ENCODE results near the gene TFEB. TPM values are rescaled to one million over a fixed set of nuclear protein-coding genes. Genes with fewer than 3 reads are reported as not detected.

Gene TFEB
- total RNA-seq, 4 donors from 2014 or later, result 19.0 to 23.3 (median 21.6) TPM

DNA sequence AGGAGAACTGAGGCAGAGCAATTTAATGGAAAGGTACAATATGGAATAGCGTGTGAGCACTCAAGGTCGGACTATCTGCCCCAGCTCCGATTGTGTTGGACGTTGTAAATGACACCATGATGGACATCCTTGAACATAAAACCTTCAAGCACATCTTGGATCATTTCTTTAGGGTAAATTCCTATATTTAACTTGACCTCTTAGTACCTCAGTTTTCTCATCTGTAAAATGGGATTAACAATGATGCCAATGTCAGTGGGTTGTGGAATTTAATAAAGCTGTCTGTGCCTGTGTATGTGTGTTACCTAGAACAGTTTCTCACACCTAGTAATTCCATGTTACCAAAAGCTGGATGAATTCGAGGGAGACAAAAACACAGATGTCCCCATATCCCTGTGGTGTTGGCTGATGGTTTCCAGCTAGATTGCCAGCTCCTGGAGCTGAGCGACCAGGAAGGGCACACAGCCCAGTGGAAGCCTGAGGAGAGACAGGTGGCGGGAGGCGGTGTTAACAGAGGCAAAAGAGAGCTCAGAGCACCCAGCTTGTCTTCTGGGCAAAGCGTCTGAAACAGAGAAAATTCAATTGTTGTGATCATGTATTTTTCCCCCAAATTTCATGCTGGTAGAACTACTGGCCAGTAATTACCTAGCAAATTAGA is 64.6 kb downstream of the TFEB start:
- peaks cover 3% of the 10 kb centered on the region for H3K27me3 ChIP-seq
- TF ChIP-seq POLR2A (IDR thresholded peaks at IDR 0.05) (no peak), EP300 (IDR thresholded peaks at IDR 0.05) (no peak), POLR2AphosphoS5 (IDR thresholded peaks at IDR 0.05) (no peak)
- TF ChIP-seq, protein P1, sequence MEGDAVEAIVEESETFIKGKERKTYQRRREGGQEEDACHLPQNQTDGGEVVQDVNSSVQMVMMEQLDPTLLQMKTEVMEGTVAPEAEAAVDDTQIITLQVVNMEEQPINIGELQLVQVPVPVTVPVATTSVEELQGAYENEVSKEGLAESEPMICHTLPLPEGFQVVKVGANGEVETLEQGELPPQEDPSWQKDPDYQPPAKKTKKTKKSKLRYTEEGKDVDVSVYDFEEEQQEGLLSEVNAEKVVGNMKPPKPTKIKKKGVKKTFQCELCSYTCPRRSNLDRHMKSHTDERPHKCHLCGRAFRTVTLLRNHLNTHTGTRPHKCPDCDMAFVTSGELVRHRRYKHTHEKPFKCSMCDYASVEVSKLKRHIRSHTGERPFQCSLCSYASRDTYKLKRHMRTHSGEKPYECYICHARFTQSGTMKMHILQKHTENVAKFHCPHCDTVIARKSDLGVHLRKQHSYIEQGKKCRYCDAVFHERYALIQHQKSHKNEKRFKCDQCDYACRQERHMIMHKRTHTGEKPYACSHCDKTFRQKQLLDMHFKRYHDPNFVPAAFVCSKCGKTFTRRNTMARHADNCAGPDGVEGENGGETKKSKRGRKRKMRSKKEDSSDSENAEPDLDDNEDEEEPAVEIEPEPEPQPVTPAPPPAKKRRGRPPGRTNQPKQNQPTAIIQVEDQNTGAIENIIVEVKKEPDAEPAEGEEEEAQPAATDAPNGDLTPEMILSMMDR (IDR thresholded peaks at IDR 0.05), result no peak
- 77% methylated on average over 9 of the region's 9 CpGs for WGBS
- H3K27ac ChIP-seq, result no peak overlapping the region
- no peak for DNase-seq (ENCODE audit: low spot score in 2 of 2)
- H3K36me3 ChIP-seq, result no peaks in the 10 kb centered on the region
- H3K4me1 ChIP-seq, result no peaks in the 10 kb centered on the region
- no peaks in the 10 kb centered on the region for H3K9me3 ChIP-seq
- H3K4me3 ChIP-seq, result no peak overlapping the region

DNA sequence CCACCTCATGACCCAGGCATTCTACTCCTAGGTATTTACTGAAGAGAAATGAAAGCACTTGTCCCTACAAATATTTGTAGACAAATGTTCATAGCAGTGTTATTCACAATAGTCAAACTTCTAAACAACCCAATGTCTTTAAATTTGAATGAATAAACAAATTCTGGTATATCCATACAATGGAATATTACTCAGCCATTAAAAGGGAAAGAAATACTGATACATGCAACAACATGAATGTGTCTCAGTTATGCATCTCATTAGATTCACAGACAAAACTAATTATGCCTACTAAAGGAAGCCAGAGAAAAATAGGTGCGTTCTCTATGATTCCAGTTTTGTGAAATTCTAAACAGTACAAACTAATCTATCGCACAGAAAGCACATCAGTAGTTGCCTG is 66.4 kb downstream of the TFEB start:
- no peak for TF ChIP-seq POLR2A (IDR thresholded peaks at IDR 0.05)
- TF ChIP-seq POLR2AphosphoS5 (IDR thresholded peaks at IDR 0.05), result no peak
- TF ChIP-seq, protein P1 (IDR thresholded peaks at IDR 0.05), result no peak
- no peak for TF ChIP-seq EP300 (IDR thresholded peaks at IDR 0.05)
- no peak for DNase-seq (ENCODE audit: low spot score in 2 of 2)
- WGBS, result 94% methylated on average over 2 of the region's 2 CpGs
- H3K27ac ChIP-seq, result no peak overlapping the region
- no peaks in the 10 kb centered on the region for H3K9me3 ChIP-seq
- peaks cover 3% of the 10 kb centered on the region for H3K27me3 ChIP-seq
- H3K36me3 ChIP-seq, result no peaks in the 10 kb centered on the region
- H3K4me1 ChIP-seq, result no peaks in the 10 kb centered on the region
- no peak overlapping the region for H3K4me3 ChIP-seq

DNA sequence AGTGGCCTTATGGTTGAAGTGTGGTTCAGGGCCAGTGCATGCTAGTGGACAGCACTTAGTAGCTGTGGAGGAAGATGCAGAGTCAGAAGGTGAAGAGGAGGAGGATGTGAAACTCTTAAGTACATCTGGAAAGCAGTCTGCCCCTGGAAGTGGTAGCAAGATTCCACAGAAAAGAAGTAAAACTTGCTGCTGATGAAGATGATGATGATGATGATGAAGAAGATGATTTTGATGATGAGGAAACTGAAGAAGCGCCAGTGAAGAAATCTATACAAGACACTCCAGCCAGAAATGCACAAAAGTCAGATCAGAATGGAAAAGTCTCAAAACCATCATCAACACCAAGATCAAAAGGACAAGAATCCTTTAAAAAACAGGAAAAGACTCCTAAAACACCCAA is 68.2 kb downstream of the TFEB start:
- no peak for DNase-seq (ENCODE audit: low spot score in 2 of 2)
- H3K36me3 ChIP-seq, result no peaks in the 10 kb centered on the region
- H3K9me3 ChIP-seq, result no peaks in the 10 kb centered on the region
- peaks cover 13% of the 10 kb centered on the region for H3K27me3 ChIP-seq
- WGBS, result 100% methylated on average over 1 of the region's 1 CpG
- H3K4me1 ChIP-seq, result no peaks in the 10 kb centered on the region
- TF ChIP-seq, protein P1 (IDR thresholded peaks at IDR 0.05), result no peak
- TF ChIP-seq POLR2A (IDR thresholded peaks at IDR 0.05) (no peak), EP300 (IDR thresholded peaks at IDR 0.05) (no peak), POLR2AphosphoS5 (IDR thresholded peaks at IDR 0.05) (no peak)
- no peak overlapping the region for H3K4me3 ChIP-seq
- no peak overlapping the region for H3K27ac ChIP-seq

DNA sequence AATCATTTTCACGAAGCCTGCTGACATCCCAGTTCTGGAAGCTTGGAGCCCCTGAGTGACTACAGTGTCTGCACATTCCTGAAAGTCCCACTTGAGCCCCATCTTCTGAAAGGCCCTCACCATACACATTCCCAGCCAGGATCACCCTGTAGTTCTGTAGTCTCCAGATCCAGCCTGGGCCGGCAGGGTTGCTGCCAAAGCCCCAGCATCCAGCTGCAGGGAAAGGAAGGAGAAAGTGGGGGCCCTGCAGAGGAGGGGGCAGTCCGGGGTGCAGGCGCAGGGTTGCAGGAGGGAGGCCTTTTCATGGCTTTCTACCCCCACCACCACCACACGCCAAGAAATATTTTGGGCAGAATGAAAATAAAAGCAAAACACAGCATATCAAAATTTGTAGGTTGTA is 71.1 kb downstream of the TFEB start:
- no peaks in the 10 kb centered on the region for H3K36me3 ChIP-seq
- 88% methylated on average over 5 of the region's 5 CpGs for WGBS
- no peak overlapping the region for H3K27ac ChIP-seq
- no peaks in the 10 kb centered on the region for H3K4me1 ChIP-seq
- H3K27me3 ChIP-seq, result peaks cover 15% of the 10 kb centered on the region
- no peak for DNase-seq (ENCODE audit: low spot score in 2 of 2)
- no peaks in the 10 kb centered on the region for H3K9me3 ChIP-seq
- no peak overlapping the region for H3K4me3 ChIP-seq
- TF ChIP-seq POLR2AphosphoS5 (IDR thresholded peaks at IDR 0.05), result no peak
- no peak for TF ChIP-seq EP300 (IDR thresholded peaks at IDR 0.05)
- no peak for TF ChIP-seq POLR2A (IDR thresholded peaks at IDR 0.05)
- TF ChIP-seq, protein P1 (IDR thresholded peaks at IDR 0.05), result no peak

DNA sequence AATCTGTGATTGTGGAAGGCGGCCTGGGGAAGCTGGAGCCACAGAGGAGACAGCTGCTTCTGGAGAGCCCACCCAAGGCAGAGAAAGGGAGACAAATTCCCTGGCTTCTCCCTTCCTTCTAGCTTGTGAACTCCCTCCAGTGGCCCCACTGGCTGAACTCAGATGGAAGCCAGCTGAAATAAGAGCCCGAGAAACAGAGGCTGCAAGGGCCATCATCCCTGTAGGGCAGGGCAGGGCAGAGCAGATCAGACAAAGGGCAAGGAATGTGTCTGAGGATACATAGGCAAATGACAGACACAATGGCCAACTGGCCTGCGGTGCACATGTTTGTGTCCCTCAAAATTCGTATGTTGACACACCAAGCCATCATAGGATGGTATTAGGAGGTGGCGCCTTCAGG is 71.8 kb downstream of the TFEB start:
- H3K4me3 ChIP-seq, result no peak overlapping the region
- DNase-seq (ENCODE audit: low spot score in 2 of 2), result no peak
- no peaks in the 10 kb centered on the region for H3K9me3 ChIP-seq
- whole genome bisulfite sequencing, result 82% methylated on average over 5 of the region's 5 CpGs
- peaks cover 16% of the 10 kb centered on the region for H3K27me3 ChIP-seq
- no peak overlapping the region for H3K27ac ChIP-seq
- no peaks in the 10 kb centered on the region for H3K36me3 ChIP-seq
- no peak for TF ChIP-seq POLR2AphosphoS5 (IDR thresholded peaks at IDR 0.05)
- TF ChIP-seq, protein P1 (IDR thresholded peaks at IDR 0.05), result no peak
- no peak for TF ChIP-seq EP300 (IDR thresholded peaks at IDR 0.05)
- TF ChIP-seq POLR2A (IDR thresholded peaks at IDR 0.05), result no peak
- no peaks in the 10 kb centered on the region for H3K4me1 ChIP-seq
